Thoracic aorta (tissue), 2 donors: ENCODE results near the gene CEP295NL. TPM values are rescaled to one million over a fixed set of nuclear protein-coding genes. Genes with fewer than 3 reads are reported as not detected.

Experiments
- ATAC-seq: fragments of 150-250 bp; one replicate; pipeline ENCODE4 v1.8.0; 2017; ENCODE audit warnings: low read depth; ENCODE audit not compliant: insufficient number of reproducible peaks, low FRiP score
- DNase-seq: peaks from one replicate; pipeline ENCODE4 v3.0.0-alpha.2; 2020; ENCODE audit warnings: low spot score
- H3K27ac ChIP-seq, 2 donors: fragments of 200-600 bp; sonication (generic); 1 replicate in 1 of 2; 2 replicates in 1 of 2; pipeline ENCODE4 v1.5.1; 2016; ENCODE audit warnings: mild to moderate bottlenecking in 2 of 2, moderate library complexity in 2 of 2
- H3K27me3 ChIP-seq: fragments of 200-600 bp; sonication (generic); replicated peaks from 2 replicates; pipeline ENCODE4 v1.6.0; 2016; ENCODE audit warnings: mild to moderate bottlenecking; ENCODE audit not compliant: insufficient read depth
- H3K36me3 ChIP-seq: fragments of 200-600 bp; sonication (generic); one replicate; pipeline ENCODE4 v1.5.1; 2016
- H3K4me1 ChIP-seq, 2 donors: fragments of 200-600 bp; sonication (generic); 1 replicate in 1 of 2; 2 replicates in 1 of 2; pipeline versions ENCODE4 v1.5.1 to v1.6.0; 2016; ENCODE audit warnings: low read depth in 2 of 2, mild to moderate bottlenecking in 1 of 2; ENCODE audit not compliant: control insufficient read depth in 1 of 2
- H3K4me3 ChIP-seq: fragments of 200-600 bp; sonication (generic); 2 replicates; pipeline ENCODE4 v1.5.1; 2016; ENCODE audit warnings: mild to moderate bottlenecking
- H3K9me3 ChIP-seq: fragments of 200-600 bp; sonication (generic); 2 replicates; pipeline ENCODE4 v1.5.1; 2016
- CTCF ChIP-seq: fragments of 200-600 bp; sonication (generic); IDR thresholded peaks from one replicate; pipeline ENCODE4 v1.5.1; 2019; ENCODE audit warnings: antibody characterized with exemption
- total RNA-seq, 2 donors: library from RNA; depleted of rRNA; stranded (reverse); fragments of >200 nt; gene quantifications; one replicate each; pipeline versions ENCODE4 v1.1.0 to v1.2.3, GENCODE V29; 2016

Gene CEP295NL
- total RNA-seq, 2 donors from 2014 or later = 6.8 to 13.0 TPM

- DNase-seq (no peak), ATAC-seq (no peak)
- Histone ChIP-seq H3K27me3 (no peaks in the 10 kb centered on the region), H3K27ac (peak overlapping the region; percentile 87 to 91), H3K9me3 (no peaks in the 10 kb centered on the region), H3K4me3 (peak overlapping the region; percentile 59), H3K36me3 (no peaks in the 10 kb centered on the region), H3K4me1 (peaks cover 45 to 78% of the 10 kb centered on the region in 2 donors)
- TF ChIP-seq CTCF = no peak
These were observed 18.7 kb downstream of the CEP295NL start for GRCh38 chr17:78884148-78884825.

DNA sequence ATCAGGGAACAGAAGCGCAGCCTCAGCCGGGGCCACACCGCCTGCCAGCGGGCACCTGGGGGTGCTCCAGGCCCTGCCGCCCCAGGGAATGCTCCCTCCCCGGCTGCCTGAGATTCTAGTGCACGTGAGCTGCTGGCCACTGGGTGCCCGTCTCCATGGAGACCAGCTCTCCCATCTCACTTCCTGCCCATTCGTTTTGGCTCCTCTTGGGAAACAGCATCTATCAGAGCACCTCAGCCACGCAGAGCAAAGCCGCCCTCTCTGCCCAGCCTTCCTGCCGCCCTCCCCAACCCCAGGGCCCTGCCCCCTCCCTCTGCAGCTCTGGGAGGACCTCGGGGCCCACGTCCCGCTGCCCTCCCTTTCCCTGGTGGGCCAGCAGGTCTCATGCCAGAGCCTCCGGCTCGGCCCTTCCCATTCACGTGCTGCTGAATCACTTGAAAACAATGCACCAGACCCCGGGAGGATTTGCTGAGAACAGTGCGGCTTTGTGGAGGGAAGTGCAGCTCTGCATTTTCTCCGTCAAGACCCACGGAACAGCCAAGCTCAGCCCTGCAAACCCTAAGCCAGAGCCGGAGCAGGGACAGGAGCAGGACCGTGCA, 19.4 kb downstream of the CEP295NL start:
- Histone ChIP-seq H3K27ac (peak overlapping the region; percentile 87 to 91), H3K4me1 (peaks cover 47 to 80% of the 10 kb centered on the region in 2 donors), H3K36me3 (no peaks in the 10 kb centered on the region), H3K4me3 (peak overlapping the region; percentile 59), H3K27me3 (no peaks in the 10 kb centered on the region), H3K9me3 (no peaks in the 10 kb centered on the region)
- no peak for TF ChIP-seq CTCF
- ATAC-seq (peak; percentile 61), DNase-seq (peak; percentile 38)

GRCh38 chr17:78883089-78883532, 19.9 kb downstream of the CEP295NL start:
- Histone ChIP-seq H3K27ac (peak overlapping the region; percentile 87 to 91), H3K9me3 (no peaks in the 10 kb centered on the region), H3K4me3 (peak overlapping the region; percentile 59), H3K27me3 (no peaks in the 10 kb centered on the region), H3K4me1 (peaks cover 51 to 82% of the 10 kb centered on the region in 2 donors), H3K36me3 (no peaks in the 10 kb centered on the region)
- ATAC-seq (peak; percentile 72), DNase-seq (peak; percentile 81)
- TF ChIP-seq CTCF = no peak

GRCh38 chr17:78882540-78883088, 20.4 kb downstream of the CEP295NL start:
- Histone ChIP-seq H3K36me3 (no peaks in the 10 kb centered on the region), H3K27me3 (no peaks in the 10 kb centered on the region), H3K9me3 (no peaks in the 10 kb centered on the region), H3K27ac (peak overlapping the region; percentile 87 to 91), H3K4me3 (peak overlapping the region; percentile 59), H3K4me1 (peaks cover 51 to 85% of the 10 kb centered on the region in 2 donors)
- DNase-seq = no peak
- ATAC-seq = no peak
- no peak for TF ChIP-seq CTCF

- Histone ChIP-seq H3K36me3 (no peaks in the 10 kb centered on the region), H3K27ac (peak overlapping the region; percentile 63 to 91), H3K4me3 (peak overlapping the region; percentile 46), H3K4me1 (peaks cover 56 to 93% of the 10 kb centered on the region in 2 donors), H3K27me3 (no peaks in the 10 kb centered on the region), H3K9me3 (no peaks in the 10 kb centered on the region)
- DNase-seq (peak; percentile 27), ATAC-seq (no peak)
- no peak for TF ChIP-seq CTCF
These were observed 23.3 kb downstream of the CEP295NL start for GRCh38 chr17:78879635-78880186.
